ENCODE data around the gene WDR83. TPM values are rescaled to one million over a fixed set of nuclear protein-coding genes. Genes with fewer than 3 reads are reported as not detected.

WDR83 gene
- total and polyA plus RNA-seq, 2 donors (not counting 3 experiments of a cell fraction or from before 2014, with no cell fraction given), result 10.5 to 11.8 TPM

GRCh38 chr19:12652219-12652618, 14.4 kb upstream of the WDR83 start:
- DNase-seq (ENCODE audit: low read depth, low spot score) (no peak), FAIRE-seq (no peak)
- ChIA-PET POLR2A (no interaction called here), CTCF (interaction anchor here (0.7 kb wide), 1 partner anchor 12 kb away, joined by 3 read pairs; no protein-coding TSS in a partner anchor)
- Histone ChIP-seq H4K20me1 (replicated peaks; ENCODE audit: control insufficient read depth, extremely low read depth, insufficient read depth, low read length) (no peaks in the 10 kb centered on the region), H3K4me3 (replicated peaks in 1 of 3; ENCODE audit: insufficient read depth in 1 of 3, low read depth in 1 of 3, low read length in 3 of 3) (no peak overlapping the region), H3K79me2 (ENCODE audit: control insufficient read depth, insufficient read depth, low read length) (no peaks in the 10 kb centered on the region), H3K9me1 (replicated peaks; ENCODE audit: control insufficient read depth, extremely low read depth, insufficient read depth, low read length) (no peaks in the 10 kb centered on the region), H3K27me3 (ENCODE audit: control insufficient read depth in 2 of 2, insufficient read depth in 2 of 2, low read length in 2 of 2) (no peaks in the 10 kb centered on the region), H3K4me1 (ENCODE audit: control insufficient read depth, extremely low read depth, insufficient read depth, low read length) (no peaks in the 10 kb centered on the region), H3K27ac (ENCODE audit: insufficient read depth, low read depth, low read length) (no peak overlapping the region), H3K4me2 (ENCODE audit: insufficient read depth, low read length) (no peak overlapping the region), H3K36me3 (ENCODE audit: control insufficient read depth in 2 of 2, extremely low read depth in 1 of 2, insufficient read depth in 2 of 2, low read length in 2 of 2) (no peaks in the 10 kb centered on the region), H3K9ac (replicated peaks; ENCODE audit: extremely low read depth, insufficient read depth, low read length) (no peak overlapping the region), H3K9me3 (replicated peaks; ENCODE audit: control insufficient read depth, insufficient read depth, low read length) (no peaks in the 10 kb centered on the region), H2AFZ (ENCODE audit: low read depth, low read length) (no peak overlapping the region)
- TF ChIP-seq POLR2AphosphoS5 (IDR thresholded peaks at IDR 0.05; ENCODE audit: insufficient read depth, low read depth, low read length), result no peak
- no peak for TF ChIP-seq EZH2 (IDR thresholded peaks at IDR 0.05; ENCODE audit: borderline replicate concordance, low read depth, low read length, severe bottlenecking)
- no TSS peak for BruUV-seq (replicated peaks)
- dilution Hi-C loops (cut with MboI; ENCODE audit: extremely low pct_ligation_motif_present, low sequenced_read_pairs) (no loop called here), intact Hi-C loops (cut with micrococcal nuclease) (no loop called here)

- Histone ChIP-seq H3K4me2 (ENCODE audit: insufficient read depth, low read length) (no peak overlapping the region), H4K20me1 (replicated peaks; ENCODE audit: control insufficient read depth, extremely low read depth, insufficient read depth, low read length) (no peaks in the 10 kb centered on the region), H3K9ac (replicated peaks; ENCODE audit: extremely low read depth, insufficient read depth, low read length) (no peak overlapping the region), H3K4me3 (replicated peaks in 1 of 3; ENCODE audit: insufficient read depth in 1 of 3, low read depth in 1 of 3, low read length in 3 of 3) (no peak overlapping the region), H3K4me1 (ENCODE audit: control insufficient read depth, extremely low read depth, insufficient read depth, low read length) (no peaks in the 10 kb centered on the region), H3K9me3 (replicated peaks; ENCODE audit: control insufficient read depth, insufficient read depth, low read length) (no peaks in the 10 kb centered on the region), H3K36me3 (ENCODE audit: control insufficient read depth in 2 of 2, extremely low read depth in 1 of 2, insufficient read depth in 2 of 2, low read length in 2 of 2) (peaks cover 0 to 1% of the 10 kb centered on the region in 2 experiments), H3K27ac (ENCODE audit: insufficient read depth, low read depth, low read length) (no peak overlapping the region), H3K27me3 (ENCODE audit: control insufficient read depth in 2 of 2, insufficient read depth in 2 of 2, low read length in 2 of 2) (no peaks in the 10 kb centered on the region), H3K9me1 (replicated peaks; ENCODE audit: control insufficient read depth, extremely low read depth, insufficient read depth, low read length) (no peaks in the 10 kb centered on the region), H2AFZ (ENCODE audit: low read depth, low read length) (no peak overlapping the region), H3K79me2 (ENCODE audit: control insufficient read depth, insufficient read depth, low read length) (no peaks in the 10 kb centered on the region)
- TSS peak; percentile 7 for BruUV-seq (replicated peaks)
- ChIA-PET CTCF (interaction anchor here (1.3 kb wide), 1 partner anchor 15 kb away, joined by 6 read pairs; no protein-coding TSS in a partner anchor), POLR2A (no interaction called here)
- TF ChIP-seq FOS (IDR thresholded peaks at IDR 0.05; ENCODE audit: borderline replicate concordance, insufficient read depth, low read length) (no peak), EZH2 (IDR thresholded peaks at IDR 0.05; ENCODE audit: borderline replicate concordance, low read depth, low read length, severe bottlenecking) (no peak), GATA2 (IDR thresholded peaks at IDR 0.05; ENCODE audit: insufficient read depth, insufficient read length, low read depth, low read length) (no peak), POLR2AphosphoS5 (IDR thresholded peaks at IDR 0.05; ENCODE audit: insufficient read depth, low read depth, low read length) (no peak), JUN (IDR thresholded peaks at IDR 0.05; ENCODE audit: borderline replicate concordance, insufficient read depth, insufficient read length, low read depth) (no peak), POLR2A (IDR thresholded peaks at IDR 0.05; ENCODE audit: low read depth, low read length) (no peak), MYC (IDR thresholded peaks at IDR 0.05; ENCODE audit: low read depth, low read length) (no peak)
- TF ChIP-seq, protein P1, sequence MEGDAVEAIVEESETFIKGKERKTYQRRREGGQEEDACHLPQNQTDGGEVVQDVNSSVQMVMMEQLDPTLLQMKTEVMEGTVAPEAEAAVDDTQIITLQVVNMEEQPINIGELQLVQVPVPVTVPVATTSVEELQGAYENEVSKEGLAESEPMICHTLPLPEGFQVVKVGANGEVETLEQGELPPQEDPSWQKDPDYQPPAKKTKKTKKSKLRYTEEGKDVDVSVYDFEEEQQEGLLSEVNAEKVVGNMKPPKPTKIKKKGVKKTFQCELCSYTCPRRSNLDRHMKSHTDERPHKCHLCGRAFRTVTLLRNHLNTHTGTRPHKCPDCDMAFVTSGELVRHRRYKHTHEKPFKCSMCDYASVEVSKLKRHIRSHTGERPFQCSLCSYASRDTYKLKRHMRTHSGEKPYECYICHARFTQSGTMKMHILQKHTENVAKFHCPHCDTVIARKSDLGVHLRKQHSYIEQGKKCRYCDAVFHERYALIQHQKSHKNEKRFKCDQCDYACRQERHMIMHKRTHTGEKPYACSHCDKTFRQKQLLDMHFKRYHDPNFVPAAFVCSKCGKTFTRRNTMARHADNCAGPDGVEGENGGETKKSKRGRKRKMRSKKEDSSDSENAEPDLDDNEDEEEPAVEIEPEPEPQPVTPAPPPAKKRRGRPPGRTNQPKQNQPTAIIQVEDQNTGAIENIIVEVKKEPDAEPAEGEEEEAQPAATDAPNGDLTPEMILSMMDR (IDR thresholded peaks at IDR 0.05; ENCODE audit: extremely low read depth in 1 of 2, insufficient read depth in 1 of 2, low read depth in 1 of 2, low read length in 2 of 2), result no peak
- TF ChIP-seq, protein P2, sequence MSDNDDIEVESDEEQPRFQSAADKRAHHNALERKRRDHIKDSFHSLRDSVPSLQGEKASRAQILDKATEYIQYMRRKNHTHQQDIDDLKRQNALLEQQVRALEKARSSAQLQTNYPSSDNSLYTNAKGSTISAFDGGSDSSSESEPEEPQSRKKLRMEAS (IDR thresholded peaks at IDR 0.05; ENCODE audit: insufficient read depth, insufficient read length), result no peak
- intact Hi-C loops (cut with micrococcal nuclease), result no loop called here
- no peak for DNase-seq (ENCODE audit: low read depth, low spot score)
- no peak for FAIRE-seq
- dilution Hi-C loops (cut with MboI; ENCODE audit: extremely low pct_ligation_motif_present, low sequenced_read_pairs), result no loop called here
These were observed 11.1 kb upstream of the WDR83 start for GRCh38 chr19:12655546-12655945.
